CD4-positive, alpha-beta T cell (primary cell): Measurements from ENCODE around the gene PRKCSH. TPM values are rescaled to one million over a fixed set of nuclear protein-coding genes. Genes with fewer than 3 reads are reported as not detected.

Source experiments
- ATAC-seq: fragments of 200-7000 bp; cut with Tn5 transposase; one replicate; pipeline ENCODE4 v1.10.0; 2022; ENCODE audit warnings: mild to moderate bottlenecking; ENCODE audit not compliant: poor library complexity
- CTCF ChIA-PET: fragments of 350-600 bp; sonication (Branson Sonifier 250); formaldehyde crosslinking; loops from one replicate; lab custom pipeline; 2021; ENCODE audit warnings: antibody characterized with exemption, inconsistent platforms; lab: Charles Lee
- POLR2A ChIA-PET: fragments of 350-600 bp; sonication (Branson Sonifier 250); formaldehyde crosslinking; loops from one replicate; lab custom pipeline; 2021; ENCODE audit warnings: antibody characterized with exemption, inconsistent platforms; lab: Charles Lee
- DNase-seq, 14 experiments: peaks; one replicate each; pipeline ENCODE4 v3.0.0-alpha.2; 2013 to 2020; ENCODE audit warnings: mixed read lengths in 2 of 14
- H3K27ac ChIP-seq, 2 donors: one replicate each; pipeline versions ENCODE4 v1.5.1 to v1.7.0; 2013; ENCODE audit warnings: low read length in 2 of 2, low read depth in 1 of 2, mild to moderate bottlenecking in 1 of 2
- H3K27me3 ChIP-seq, 2 experiments: 1 replicate in 1 of 2; 2 replicates in 1 of 2; pipeline versions ENCODE4 v1.6.1 to v1.7.0; 2013; ENCODE audit warnings: low read length in 2 of 2, control low read depth in 1 of 2, mild to moderate bottlenecking in 1 of 2, moderate library complexity in 1 of 2; ENCODE audit not compliant: insufficient read depth in 2 of 2, control insufficient read depth in 1 of 2
- H3K36me3 ChIP-seq: one replicate; pipeline ENCODE4 v1.6.1; 2013; ENCODE audit warnings: low read length, control low read depth; ENCODE audit not compliant: insufficient read depth
- H3K4me1 ChIP-seq: one replicate; pipeline ENCODE4 v1.6.1; 2013; ENCODE audit warnings: low read length, control low read depth; ENCODE audit not compliant: insufficient read depth
- H3K4me3 ChIP-seq: one replicate; pipeline ENCODE4 v1.5.1; 2013; ENCODE audit warnings: mild to moderate bottlenecking, low read length, moderate library complexity
- H3K9me3 ChIP-seq, 2 experiments: 1 replicate in 1 of 2; 2 replicates in 1 of 2; pipeline versions ENCODE4 v1.6.1 to v1.7.0; 2013; ENCODE audit warnings: low read length in 2 of 2, mild to moderate bottlenecking in 2 of 2, control low read depth in 1 of 2, moderate library complexity in 1 of 2; ENCODE audit not compliant: control insufficient read depth in 1 of 2, insufficient read depth in 1 of 2
- H3K27ac Mint-ChIP-seq: one replicate; pipeline ENCODE4 v1.8.0; 2020; ENCODE audit warnings: mixed read lengths
- H3K27me3 Mint-ChIP-seq: one replicate; pipeline ENCODE4 v1.8.0; 2021; ENCODE audit warnings: mixed read lengths
- H3K36me3 Mint-ChIP-seq: one replicate; pipeline ENCODE4 v1.8.0; 2021; ENCODE audit warnings: low read depth, mixed read lengths
- H3K4me1 Mint-ChIP-seq: one replicate; pipeline ENCODE4 v1.8.0; 2021; ENCODE audit warnings: low read depth, mixed read lengths
- H3K4me3 Mint-ChIP-seq: one replicate; pipeline ENCODE4 v1.8.0; 2020; ENCODE audit warnings: mild to moderate bottlenecking, mixed read lengths
- H3K9me3 Mint-ChIP-seq: one replicate; pipeline ENCODE4 v1.8.0; 2020; ENCODE audit warnings: mixed read lengths
- intact Hi-C, 2 experiments: fragments of 100-400 bp; cut with DNase I in 1 of 2; cut with micrococcal nuclease in 1 of 2; formaldehyde crosslinking; loops; one replicate each; pipeline versions ENCODE4 v1.15.1 to v1.9.0; 2023 to 2025; cut with DNase I, micrococcal nuclease
- total RNA-seq, 174 experiments: library from RNA in 2 of 174; stranded (reverse) in 2 of 174; gene quantifications; one replicate each; pipeline ENCODE4 v1.2.3 and lab custom pipeline; 2021 to 2026
- TF ChIP-seq, protein P1 (sequence below): fragments of 200-600 bp; IDR thresholded peaks from one replicate; pipeline ENCODE4 v1.8.0; 2022; ENCODE audit warnings: antibody characterized with exemption, mild to moderate bottlenecking

PRKCSH gene
- total RNA-seq, 2 experiments from 2014 or later: 257 to 260 TPM

DNA sequence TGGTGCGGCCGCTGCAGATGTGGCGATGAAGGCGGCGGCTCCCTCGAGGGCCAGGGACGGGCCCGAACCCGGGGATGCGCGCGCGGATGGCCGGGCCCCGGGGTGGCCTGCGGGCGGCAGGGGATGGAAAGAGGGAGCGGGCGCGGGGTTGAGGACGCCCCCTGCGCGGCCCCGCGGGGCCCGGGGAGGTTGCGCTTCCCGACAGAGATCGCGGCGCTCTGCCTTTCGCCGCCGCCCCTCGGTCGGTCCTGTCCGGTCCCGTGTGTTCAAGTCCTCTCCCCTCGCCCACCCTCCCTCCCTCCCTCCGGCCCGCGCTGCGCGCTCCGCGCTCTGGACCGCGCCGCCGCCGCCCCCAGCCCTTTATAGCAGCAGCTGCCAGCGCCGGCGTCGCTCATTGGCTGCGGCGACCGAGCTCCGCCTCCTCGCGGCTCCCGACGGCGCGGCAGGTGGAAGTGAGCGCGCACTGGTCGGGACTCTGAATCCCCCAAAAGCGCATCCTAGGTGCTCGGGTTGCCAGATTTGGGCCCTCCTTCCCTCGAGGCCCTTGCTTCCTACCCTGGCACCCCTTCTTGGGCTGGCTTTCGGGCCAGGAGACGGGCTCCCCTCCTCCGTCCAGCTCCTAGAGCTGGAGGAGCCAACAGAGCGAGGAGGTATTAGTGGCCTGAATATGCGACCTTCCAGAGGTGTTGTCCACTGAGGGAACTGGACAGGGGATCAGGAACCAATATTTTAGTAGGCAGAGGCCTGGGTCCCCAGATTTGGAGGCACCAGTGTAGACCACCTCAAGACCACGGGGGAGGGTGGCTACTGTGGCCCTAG lies 45.5 kb downstream of the PRKCSH start, which contains the start of gene ELAVL3:
Gene ELAVL3 (minus strand): TSS at position 332 of the 819 bp plus-strand sequence. CDS start 438 bp downstream, outside the sequence.
- TF ChIP-seq, protein P1, sequence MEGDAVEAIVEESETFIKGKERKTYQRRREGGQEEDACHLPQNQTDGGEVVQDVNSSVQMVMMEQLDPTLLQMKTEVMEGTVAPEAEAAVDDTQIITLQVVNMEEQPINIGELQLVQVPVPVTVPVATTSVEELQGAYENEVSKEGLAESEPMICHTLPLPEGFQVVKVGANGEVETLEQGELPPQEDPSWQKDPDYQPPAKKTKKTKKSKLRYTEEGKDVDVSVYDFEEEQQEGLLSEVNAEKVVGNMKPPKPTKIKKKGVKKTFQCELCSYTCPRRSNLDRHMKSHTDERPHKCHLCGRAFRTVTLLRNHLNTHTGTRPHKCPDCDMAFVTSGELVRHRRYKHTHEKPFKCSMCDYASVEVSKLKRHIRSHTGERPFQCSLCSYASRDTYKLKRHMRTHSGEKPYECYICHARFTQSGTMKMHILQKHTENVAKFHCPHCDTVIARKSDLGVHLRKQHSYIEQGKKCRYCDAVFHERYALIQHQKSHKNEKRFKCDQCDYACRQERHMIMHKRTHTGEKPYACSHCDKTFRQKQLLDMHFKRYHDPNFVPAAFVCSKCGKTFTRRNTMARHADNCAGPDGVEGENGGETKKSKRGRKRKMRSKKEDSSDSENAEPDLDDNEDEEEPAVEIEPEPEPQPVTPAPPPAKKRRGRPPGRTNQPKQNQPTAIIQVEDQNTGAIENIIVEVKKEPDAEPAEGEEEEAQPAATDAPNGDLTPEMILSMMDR: no peak
- Histone ChIP-seq H3K4me1 (peaks cover 36% of the 10 kb centered on the region), H3K9me3 (peaks cover 0 to 20% of the 10 kb centered on the region in 2 experiments), H3K36me3 (peaks cover 3% of the 10 kb centered on the region), H3K27me3 (peaks cover 27 to 35% of the 10 kb centered on the region in 2 experiments), H3K27ac (no peak within 1 kb of the TSS), H3K4me3 (peak within 1 kb of the TSS; percentile 7)
- Mint-ChIP-seq H3K27ac (no peak within 1 kb of the TSS), H3K36me3 (peaks cover 8% of the 10 kb centered on the region), H3K9me3 (no peaks in the 10 kb centered on the region), H3K4me3 (peak within 1 kb of the TSS; percentile 54), H3K4me1 (peaks cover 22% of the 10 kb centered on the region), H3K27me3 (peaks cover 57% of the 10 kb centered on the region)
- ATAC-seq (no peak), DNase-seq (peak in 2 of 14 experiments; percentile 42 to 44)
- intact Hi-C loops: loop anchor here (5.0 to 10.0 kb wide), 3 partner anchors 44 to 239 kb away; partner anchors contain the start of genes ODAD3 (in 2 of the 2) and PRKCSH (in 2 of the 2)
- ChIA-PET CTCF (interaction anchor here (1.3 to 1.7 kb wide), 3 partner anchors 46 to 100 kb away, joined by 3 to 8 read pairs (median 5); partner anchors contain the start of genes ELOF1, ODAD3 and PRKCSH), POLR2A (no interaction called here)

GRCh38 chr19:11481534-11482383 lies 46.3 kb downstream of the PRKCSH start:
- intact Hi-C loops: loop anchor here (1.0 to 10.0 kb wide), 9 partner anchors 24 to 344 kb away; partner anchors contain the start of genes ODAD3 (in 2 of the 2), PRKCSH (in 2 of the 2) and ZNF653 (in 1 of the 2)
- H3K9me3 ChIP-seq: peaks cover 0 to 22% of the 10 kb centered on the region in 2 experiments
- H3K4me1 ChIP-seq: peaks cover 36% of the 10 kb centered on the region
- ATAC-seq (peak; percentile 73), DNase-seq (peak; percentile 15 to 79 (median 46))
- TF ChIP-seq, protein P1: no peak
- ChIA-PET CTCF (interaction anchor here (0.6 to 1.8 kb wide), 18 partner anchors 8 to 412 kb away, joined by 3 to 28 read pairs (median 4); partner anchors contain the start of genes CCDC159, ELOF1, EPOR and ODAD3), POLR2A (interaction anchor here (0.6 to 2.0 kb wide), 9 partner anchors 11 to 241 kb away, joined by 3 to 15 read pairs (median 5); partner anchors contain the start of genes ECSIT, ODAD3, PRKCSH and SWSAP1)
- peak overlapping the region; percentile 7 for H3K4me3 ChIP-seq
- Mint-ChIP-seq H3K4me3 (peak overlapping the region; percentile 54), H3K4me1 (peaks cover 22% of the 10 kb centered on the region), H3K9me3 (no peaks in the 10 kb centered on the region), H3K36me3 (peaks cover 8% of the 10 kb centered on the region), H3K27ac (no peak overlapping the region), H3K27me3 (peaks cover 57% of the 10 kb centered on the region)
- peaks cover 27 to 35% of the 10 kb centered on the region in 2 experiments for H3K27me3 ChIP-seq
- no peak overlapping the region for H3K27ac ChIP-seq
- H3K36me3 ChIP-seq: peaks cover 3% of the 10 kb centered on the region
